HL-60 (cell line): ENCODE measurements around the gene CMTM5.

Source experiments
- GABPA ChIP-seq: IDR thresholded peaks from 2 replicates; pipeline ENCODE4 v1.6.1; 2012; ENCODE audit warnings: low read depth
- TF ChIP-seq, protein P1 (sequence below): IDR thresholded peaks from one replicate; pipeline ENCODE4 v1.5.1; 2011; ENCODE audit warnings: low read length, control low read depth, inconsistent platforms; ENCODE audit not compliant: insufficient read depth

DNA sequence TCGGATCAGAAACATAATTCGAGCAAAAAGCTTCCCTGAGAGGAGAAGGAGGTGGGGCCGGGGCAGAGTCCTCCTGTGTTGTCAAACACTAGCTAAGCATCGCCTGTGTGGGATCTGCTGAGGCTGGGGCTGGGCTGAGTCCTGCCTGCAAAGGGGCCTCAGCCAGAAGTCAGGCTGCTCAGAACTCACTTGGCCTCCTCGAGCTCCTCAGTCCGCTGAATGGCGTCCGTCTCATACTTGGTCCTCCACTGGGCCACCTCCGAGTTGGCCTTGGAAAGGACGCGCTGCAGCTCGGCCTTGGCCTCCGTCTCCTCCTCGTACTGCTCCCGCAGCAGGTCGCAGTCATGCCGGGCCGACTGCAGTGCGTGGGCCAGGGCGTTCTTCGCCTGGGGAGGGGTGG lies 41.2 kb downstream of the CMTM5 start:
- TF ChIP-seq, protein P1, sequence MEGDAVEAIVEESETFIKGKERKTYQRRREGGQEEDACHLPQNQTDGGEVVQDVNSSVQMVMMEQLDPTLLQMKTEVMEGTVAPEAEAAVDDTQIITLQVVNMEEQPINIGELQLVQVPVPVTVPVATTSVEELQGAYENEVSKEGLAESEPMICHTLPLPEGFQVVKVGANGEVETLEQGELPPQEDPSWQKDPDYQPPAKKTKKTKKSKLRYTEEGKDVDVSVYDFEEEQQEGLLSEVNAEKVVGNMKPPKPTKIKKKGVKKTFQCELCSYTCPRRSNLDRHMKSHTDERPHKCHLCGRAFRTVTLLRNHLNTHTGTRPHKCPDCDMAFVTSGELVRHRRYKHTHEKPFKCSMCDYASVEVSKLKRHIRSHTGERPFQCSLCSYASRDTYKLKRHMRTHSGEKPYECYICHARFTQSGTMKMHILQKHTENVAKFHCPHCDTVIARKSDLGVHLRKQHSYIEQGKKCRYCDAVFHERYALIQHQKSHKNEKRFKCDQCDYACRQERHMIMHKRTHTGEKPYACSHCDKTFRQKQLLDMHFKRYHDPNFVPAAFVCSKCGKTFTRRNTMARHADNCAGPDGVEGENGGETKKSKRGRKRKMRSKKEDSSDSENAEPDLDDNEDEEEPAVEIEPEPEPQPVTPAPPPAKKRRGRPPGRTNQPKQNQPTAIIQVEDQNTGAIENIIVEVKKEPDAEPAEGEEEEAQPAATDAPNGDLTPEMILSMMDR = no peak
- TF ChIP-seq GABPA = no peak
